H7 (cell line): ENCODE results near the gene COASY. TPM values are rescaled to one million over a fixed set of nuclear protein-coding genes. Genes with fewer than 3 reads are reported as not detected.

Experiments used
- DNase-seq: peaks from one replicate; pipeline ENCODE4 v3.0.0; 2012
- H3K27me3 ChIP-seq: 2 replicates; pipeline ENCODE4 v1.6.0; 2011; ENCODE audit warnings: mild to moderate bottlenecking, low read length; ENCODE audit not compliant: control insufficient read depth, insufficient read depth
- H3K36me3 ChIP-seq: replicated peaks from 2 replicates; pipeline ENCODE4 v1.5.1; 2011; ENCODE audit warnings: low read length; ENCODE audit not compliant: control insufficient read depth, insufficient read depth
- H3K4me3 ChIP-seq: 2 replicates; pipeline ENCODE4 v1.5.1; 2011; ENCODE audit warnings: low read depth, mild to moderate bottlenecking, control low read depth, low read length, moderate library complexity; ENCODE audit not compliant: insufficient read depth
- total RNA-seq: library from RNA; depleted of rRNA; stranded (reverse); fragments of >200 nt; shearing (Covaris generic); gene quantifications from 2 replicates; pipeline ENCODE4 v1.2.3, GENCODE V29; 2014; rRNA removed

Gene COASY
- 56.1 and 59.2 TPM in 2 replicates for total RNA-seq

- no peaks in the 10 kb centered on the region for H3K27me3 ChIP-seq
- DNase-seq = peak; percentile 98
- H3K36me3 ChIP-seq = peaks cover 16% of the 10 kb centered on the region
- H3K4me3 ChIP-seq = peak within 1 kb of the TSS; percentile 92
These were observed at the start of gene COASY for GRCh38 chr17:42561897-42562387. COASY (plus strand) TSS chr17:42562148; CDS start chr17:42562623, 475 bp downstream.

GRCh38 chr17:42512246-42512645 is 49.7 kb upstream of the COASY start:
- Histone ChIP-seq H3K27me3 (no peaks in the 10 kb centered on the region), H3K4me3 (no peak overlapping the region), H3K36me3 (peaks cover 7% of the 10 kb centered on the region)
- peak; percentile 26 for DNase-seq

- Histone ChIP-seq H3K4me3 (no peak overlapping the region), H3K36me3 (peaks cover 5% of the 10 kb centered on the region), H3K27me3 (no peaks in the 10 kb centered on the region)
- peak; percentile 32 for DNase-seq
These were observed 49.2 kb upstream of the COASY start for GRCh38 chr17:42512733-42513251.

- Histone ChIP-seq H3K36me3 (peaks cover 2% of the 10 kb centered on the region), H3K4me3 (no peak overlapping the region), H3K27me3 (no peaks in the 10 kb centered on the region)
- DNase-seq = peak; percentile 16
These were observed 48.3 kb upstream of the COASY start for GRCh38 chr17:42513686-42514085.

GRCh38 chr17:42514279-42514678 is 47.7 kb upstream of the COASY start:
- H3K36me3 ChIP-seq = no peaks in the 10 kb centered on the region; the same call in none of the 2 replicates
- no peak overlapping the region for H3K4me3 ChIP-seq
- DNase-seq = peak; percentile 13
- no peaks in the 10 kb centered on the region for H3K27me3 ChIP-seq

GRCh38 chr17:42514867-42515266 is 47.1 kb upstream of the COASY start:
- Histone ChIP-seq H3K27me3 (no peaks in the 10 kb centered on the region), H3K4me3 (no peak overlapping the region), H3K36me3 (no peaks in the 10 kb centered on the region; the same call in none of the 2 replicates)
- peak; percentile 10 for DNase-seq

- DNase-seq = peak; percentile 93
- Histone ChIP-seq H3K27me3 (no peaks in the 10 kb centered on the region), H3K36me3 (peaks cover 1% of the 10 kb centered on the region), H3K4me3 (no peak overlapping the region)
These were observed 44.4 kb upstream of the COASY start for GRCh38 chr17:42517516-42517915.

- Histone ChIP-seq H3K4me3 (no peak overlapping the region), H3K36me3 (peaks cover 1% of the 10 kb centered on the region), H3K27me3 (no peaks in the 10 kb centered on the region)
- peak; percentile 10 for DNase-seq
These were observed 43.7 kb upstream of the COASY start for GRCh38 chr17:42518046-42518754.

- H3K4me3 ChIP-seq = no peak overlapping the region
- no peaks in the 10 kb centered on the region for H3K27me3 ChIP-seq
- DNase-seq = no peak
- peaks cover 1% of the 10 kb centered on the region for H3K36me3 ChIP-seq
These were observed 43.0 kb upstream of the COASY start for GRCh38 chr17:42518755-42519545.

- DNase-seq = peak; percentile 81
- H3K36me3 ChIP-seq = peaks cover 1% of the 10 kb centered on the region; the same call in 1 of the 2 replicates
- H3K4me3 ChIP-seq = no peak overlapping the region
- H3K27me3 ChIP-seq = no peaks in the 10 kb centered on the region
These were observed 42.1 kb upstream of the COASY start for GRCh38 chr17:42519546-42520491.

- no peak for DNase-seq
- H3K36me3 ChIP-seq = peaks cover 1% of the 10 kb centered on the region; the same call in 1 of the 2 replicates
- H3K4me3 ChIP-seq = no peak overlapping the region
- no peaks in the 10 kb centered on the region for H3K27me3 ChIP-seq
These were observed 41.4 kb upstream of the COASY start for GRCh38 chr17:42520540-42520951.

GRCh38 chr17:42521036-42521435 is 40.9 kb upstream of the COASY start:
- Histone ChIP-seq H3K36me3 (peaks cover 1% of the 10 kb centered on the region; the same call in 1 of the 2 replicates), H3K27me3 (no peaks in the 10 kb centered on the region), H3K4me3 (no peak overlapping the region)
- DNase-seq = no peak

GRCh38 chr17:42521666-42522262 is 40.2 kb upstream of the COASY start:
- Histone ChIP-seq H3K27me3 (no peaks in the 10 kb centered on the region), H3K4me3 (no peak overlapping the region), H3K36me3 (peaks cover 1% of the 10 kb centered on the region; the same call in 1 of the 2 replicates)
- DNase-seq = no peak
